NCI-H1105 treated with DMSO at 0.1 percent for 48 hours (cell line): ENCODE results near the gene ULK1.
"Not testable (repeated sequence)": the region's sequence is repeated elsewhere in the genome, so short reads cannot be mapped to it uniquely, and the experiment has no call there.

Experiments
- DNase-seq: peaks from one replicate; lab custom pipeline; 2025; lab: John Stamatoyannopoulos, UW

The ULK1 gene

DNA sequence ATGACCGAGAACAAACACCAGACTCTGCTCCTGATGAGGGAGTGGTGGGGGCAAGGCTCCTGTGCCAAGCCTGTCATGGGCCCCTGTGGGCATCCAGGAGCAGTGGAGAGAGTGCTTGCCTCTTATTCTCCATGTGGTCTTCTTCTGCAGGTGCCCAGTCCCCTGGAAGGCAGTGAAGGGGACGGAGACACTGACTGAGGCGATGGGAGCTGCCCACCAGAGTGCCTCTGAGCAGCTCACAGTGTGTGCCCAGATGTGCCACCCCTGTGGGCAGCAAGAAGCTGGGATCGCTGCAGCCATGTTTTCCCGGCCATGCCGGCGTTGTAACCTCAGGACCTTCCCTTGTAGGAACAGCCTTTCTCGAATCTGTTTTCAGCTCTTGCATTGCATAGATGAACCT lies 49.0 kb downstream of the ULK1 start:
- no peak for DNase-seq

GRCh38 chr12:131943876-131944275 lies 49.5 kb downstream of the ULK1 start:
- no peak for DNase-seq

DNA sequence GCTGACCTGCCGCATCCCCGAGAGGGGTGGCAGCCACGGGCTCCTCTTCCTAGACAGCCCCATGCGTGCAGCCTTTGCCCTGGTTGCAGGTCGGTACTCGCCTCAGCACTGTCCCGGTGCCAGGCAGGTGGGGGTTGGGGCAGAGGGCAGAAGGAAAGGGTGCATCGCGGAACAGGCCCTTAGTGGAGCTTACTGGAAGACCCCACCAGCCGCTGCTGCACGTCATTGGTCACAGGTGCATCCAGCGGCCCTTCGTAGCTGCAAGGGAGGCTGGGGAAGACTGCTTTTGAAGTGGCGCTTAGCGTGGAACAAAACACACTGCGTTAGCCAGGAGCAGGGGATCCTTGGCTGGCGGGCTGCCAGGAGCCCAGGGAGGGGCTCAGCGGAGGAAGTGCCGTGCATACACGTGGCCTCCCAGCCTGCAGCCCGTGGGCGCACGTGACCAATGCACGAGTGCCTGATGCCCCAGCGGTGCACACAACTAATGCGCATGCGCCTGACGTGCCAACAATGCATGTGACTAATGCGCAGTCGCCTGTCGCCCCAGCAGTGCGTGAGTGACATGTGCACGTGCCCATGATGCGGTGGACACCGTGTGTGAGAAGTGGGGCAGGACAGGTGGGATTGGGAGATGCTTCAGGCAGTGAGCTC lies 50.3 kb downstream of the ULK1 start:
- DNase-seq: no peak

DNA sequence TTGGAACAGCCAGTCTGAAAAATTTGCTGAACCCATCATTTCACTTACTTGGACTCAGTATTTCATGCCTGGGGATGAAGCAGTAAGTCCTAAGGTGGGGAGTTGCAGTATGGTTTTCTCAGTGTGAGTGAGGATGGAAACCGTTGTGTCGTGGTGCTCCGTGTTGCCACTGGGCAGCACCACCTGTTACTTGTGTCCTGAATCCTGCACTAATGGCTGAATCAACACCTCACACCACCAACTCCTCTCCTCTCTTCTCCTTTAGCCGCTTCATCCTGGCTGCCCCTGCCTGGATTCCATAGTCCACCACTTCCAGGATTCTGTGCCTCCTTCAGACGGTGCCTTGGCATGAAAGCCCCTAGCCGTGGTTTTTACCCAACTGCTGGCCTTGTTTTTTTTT lies 52.3 kb downstream of the ULK1 start:
- no peak for DNase-seq

DNA sequence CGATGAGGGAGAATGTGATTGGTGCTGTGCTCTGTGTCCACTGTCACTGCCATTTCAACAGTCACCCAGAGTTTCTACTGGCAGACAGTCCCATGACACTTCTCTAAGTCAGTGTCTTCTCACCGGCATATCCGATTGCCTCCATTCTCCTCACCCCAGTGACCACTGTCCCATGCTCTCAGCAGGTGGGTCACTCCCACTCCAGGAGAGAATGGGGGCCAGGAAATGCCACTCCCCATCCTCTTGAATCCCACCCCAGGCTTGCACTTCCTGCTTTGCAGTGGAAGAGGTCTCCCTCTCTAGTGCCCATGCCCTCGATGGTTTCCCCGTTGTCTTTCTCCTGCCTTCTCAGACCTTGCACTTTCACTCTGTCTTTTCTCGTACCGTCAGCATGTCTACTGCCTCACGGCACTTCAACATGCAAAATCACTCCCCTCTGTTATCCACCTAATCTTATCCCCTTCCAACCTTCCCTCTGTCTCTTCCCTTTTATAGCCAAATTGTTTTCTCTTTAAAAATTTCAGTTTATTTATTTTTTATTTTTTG lies 53.1 kb downstream of the ULK1 start:
- no peak for DNase-seq

- no peak for DNase-seq
Observed at GRCh38 chr12:131948166-131948712, 53.8 kb downstream of the ULK1 start.

DNA sequence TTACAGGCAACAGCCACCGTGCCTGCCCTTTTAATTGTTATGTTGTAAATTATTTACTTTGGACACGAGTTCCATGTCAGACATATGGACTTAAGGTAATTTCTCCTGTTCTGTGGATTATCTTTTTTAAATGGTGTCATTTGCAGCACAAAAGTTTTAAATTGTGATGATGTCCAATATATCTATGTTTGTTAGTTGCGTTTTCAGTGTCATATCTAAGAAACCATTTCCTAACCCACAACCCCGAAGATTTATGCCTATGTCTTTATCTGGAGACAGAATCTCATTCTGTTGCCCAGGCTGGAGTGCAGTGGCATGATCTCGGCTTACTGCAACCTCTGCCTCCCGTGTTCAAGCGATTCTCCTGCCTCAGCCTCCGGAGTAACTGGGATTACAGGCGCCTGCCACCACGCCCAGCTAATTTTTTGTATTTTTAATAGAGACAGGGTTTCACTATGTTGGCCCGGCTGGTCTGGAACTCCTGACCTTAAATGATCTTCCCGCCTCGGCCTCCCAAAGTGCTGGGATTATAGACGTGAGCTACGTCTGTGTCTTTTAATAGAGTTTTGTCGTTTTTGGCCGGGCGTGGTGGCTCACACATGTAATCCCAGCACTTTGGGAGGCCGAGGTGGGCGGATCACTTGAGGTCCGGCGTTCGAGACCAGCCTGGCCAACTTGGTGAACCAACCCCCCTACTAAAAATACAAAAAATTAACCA lies 54.5 kb downstream of the ULK1 start:
- not testable (repeated sequence) for DNase-seq

- DNase-seq: peak; percentile 84
Observed at GRCh38 chr12:131949431-131950181, 55.2 kb downstream of the ULK1 start, which contains the start of gene EP400. TSS of gene EP400 (plus strand) at chr12:131949942. CDS start at chr12:131960620, 10,678 bp downstream.

- DNase-seq: no peak
Observed at GRCh38 chr12:131950182-131950913, 55.9 kb downstream of the ULK1 start.

GRCh38 chr12:131953810-131954209 lies 59.4 kb downstream of the ULK1 start:
- not testable (repeated sequence) for DNase-seq

GRCh38 chr12:131954460-131954859 lies 60.0 kb downstream of the ULK1 start:
- DNase-seq: not testable (repeated sequence)

DNA sequence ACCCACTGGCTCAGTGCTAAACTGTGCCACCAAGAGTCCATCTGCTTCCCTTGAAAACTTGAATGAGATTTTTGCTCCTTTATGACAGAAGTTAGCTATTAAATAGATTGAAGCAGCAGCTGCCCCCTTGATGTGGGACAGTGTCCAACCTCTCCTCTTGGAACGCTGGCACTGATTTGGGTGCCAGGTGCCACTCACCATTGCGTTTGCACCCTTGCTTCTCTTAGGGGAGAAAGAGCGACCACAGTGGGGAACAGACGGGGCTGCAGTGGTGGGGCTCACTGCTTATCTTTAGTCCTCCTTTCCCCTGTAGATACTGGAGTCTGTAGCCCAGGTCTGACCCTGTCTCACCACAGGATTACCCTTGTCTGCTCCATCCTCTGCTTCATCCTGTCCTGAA lies 64.7 kb downstream of the ULK1 start:
- no peak for DNase-seq

GRCh38 chr12:131959641-131960589 lies 65.5 kb downstream of the ULK1 start:
- no peak for DNase-seq

GRCh38 chr12:131960590-131961325 lies 66.3 kb downstream of the ULK1 start:
- DNase-seq: not testable (repeated sequence)

GRCh38 chr12:131961328-131961727 lies 66.9 kb downstream of the ULK1 start:
- not testable (repeated sequence) for DNase-seq

DNA sequence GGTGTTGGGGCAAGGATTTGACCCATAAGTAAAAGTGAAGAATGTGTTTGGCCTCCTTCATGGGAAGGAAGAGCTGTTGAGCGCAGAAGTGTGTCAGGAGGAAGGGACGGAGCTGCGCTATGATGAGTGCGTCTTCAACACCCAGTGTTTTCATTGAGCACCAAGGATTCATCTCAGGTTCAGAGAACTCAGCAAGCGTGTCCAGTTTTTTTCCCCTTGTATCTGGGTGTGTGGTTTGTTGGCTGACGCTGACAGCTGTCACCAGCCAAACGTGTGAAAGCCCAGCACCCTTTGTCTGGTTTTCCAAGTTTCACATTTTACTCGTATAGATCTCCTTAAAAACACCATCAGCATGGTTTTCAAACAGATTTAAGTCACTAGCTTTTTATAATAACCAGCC lies 67.6 kb downstream of the ULK1 start:
- DNase-seq: no peak

DNA sequence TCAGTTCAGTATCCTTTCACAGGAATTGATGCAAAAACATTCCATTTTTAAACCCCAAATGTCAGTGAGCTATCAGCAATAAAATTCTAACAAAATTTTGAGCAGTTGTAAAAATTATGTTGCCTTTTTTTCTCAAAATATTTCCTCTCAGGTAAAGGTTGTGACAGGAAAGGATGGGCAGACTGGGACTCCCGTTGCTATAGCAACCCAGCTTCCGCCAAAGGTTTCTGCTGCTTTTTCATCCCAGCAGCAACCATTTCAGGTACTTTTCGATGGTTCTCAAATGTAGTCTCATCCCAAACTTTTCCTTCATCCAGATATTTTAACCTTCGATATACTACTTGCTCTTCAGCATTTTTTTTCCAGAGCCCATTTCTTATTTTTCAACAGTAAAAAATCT lies 69.0 kb downstream of the ULK1 start:
- no peak for DNase-seq

GRCh38 chr12:131965073-131965472 lies 70.7 kb downstream of the ULK1 start:
- no peak for DNase-seq

DNA sequence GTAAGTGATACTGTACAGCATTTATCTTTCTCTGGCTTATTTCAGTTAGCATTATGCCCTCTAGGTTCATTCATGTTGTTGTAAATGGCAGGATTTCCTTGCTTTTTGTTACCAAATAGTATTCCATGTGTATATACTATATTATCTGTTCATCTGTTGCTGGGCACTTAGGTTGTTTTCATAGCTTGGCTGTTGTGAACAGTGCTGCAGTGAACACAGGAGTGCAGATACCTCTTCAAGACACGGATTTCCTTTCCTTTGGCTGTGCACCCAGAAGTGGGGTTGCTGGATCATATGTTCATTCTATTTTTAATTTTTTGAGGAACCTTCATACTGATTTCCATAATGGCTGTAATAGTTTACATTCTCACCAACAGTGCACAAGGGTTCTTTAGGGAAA lies 76.8 kb downstream of the ULK1 start:
- DNase-seq: no peak
